AG04449 (cell line): Measurements from ENCODE around the gene KRTAP10-4.
"Not testable (repeated sequence)": the region's sequence is repeated elsewhere in the genome, so short reads cannot be mapped to it uniquely, and the experiment has no call there.

Source experiments
- CTCF ChIA-PET: fragments of 350-600 bp; formaldehyde crosslinking; extraction: SDS; loops from one replicate; lab custom pipeline; 2021; ENCODE audit warnings: antibody characterized with exemption; lab: Yijun Ruan, JAX
- POLR2A ChIA-PET: fragments of 400-600, 350-600 bp; formaldehyde crosslinking; extraction: SDS; loops from one replicate; lab custom pipeline; 2020; ENCODE audit warnings: antibody characterized with exemption, inconsistent platforms; lab: Yijun Ruan, JAX
- DNase-seq: peaks from one replicate; pipeline ENCODE4 v3.0.0-alpha.2; 2010; ENCODE audit warnings: low read depth, low spot score
- H3K4me3 ChIP-seq: 2 replicates; pipeline ENCODE4 v1.5.1; 2011; ENCODE audit warnings: low read depth, mild to moderate bottlenecking, control low read depth, low read length
- CTCF ChIP-seq: IDR thresholded peaks from one replicate; pipeline ENCODE4 v1.5.1; 2011; ENCODE audit warnings: mild to moderate bottlenecking, moderate library complexity, low read length, control low read depth, inconsistent platforms; ENCODE audit not compliant: insufficient read depth; ENCODE audit errors: missing control alignments

KRTAP10-4 gene

GRCh38 chr21:44573630-44574456 lies at the start of gene KRTAP10-4:
TSS of gene KRTAP10-4 (plus strand) at chr21:44573729. CDS start at chr21:44573759, 30 bp downstream.
- CTCF ChIA-PET, H3K4me3 ChIP-seq, DNase-seq: not testable (repeated sequence)
- POLR2A ChIA-PET: interaction anchor here (0.7 kb wide), 1 partner anchor 19 kb away, joined by 3 read pairs; the partner anchor contains the start of gene KRTAP10-6

GRCh38 chr21:44524414-44525371 lies 48.8 kb upstream of the KRTAP10-4 start:
- ChIA-PET CTCF (no interaction called here), POLR2A (no interaction called here)
- DNase-seq: no peak
- TF ChIP-seq CTCF: no peak
- no peak overlapping the region for H3K4me3 ChIP-seq

- no peak for TF ChIP-seq CTCF
- CTCF ChIA-PET: no interaction called here
- H3K4me3 ChIP-seq: no peak overlapping the region
- POLR2A ChIA-PET: no interaction called here
- DNase-seq: no peak
These were observed 48.0 kb upstream of the KRTAP10-4 start for GRCh38 chr21:44525391-44526095.

GRCh38 chr21:44526096-44526997 lies 47.2 kb upstream of the KRTAP10-4 start:
- TF ChIP-seq CTCF: no peak
- CTCF ChIA-PET: no interaction called here
- no peak overlapping the region for H3K4me3 ChIP-seq
- POLR2A ChIA-PET: no interaction called here
- no peak for DNase-seq

- CTCF ChIA-PET: no interaction called here
- no peak overlapping the region for H3K4me3 ChIP-seq
- no peak for DNase-seq
- POLR2A ChIA-PET: no interaction called here
- TF ChIP-seq CTCF: no peak
These were observed 46.2 kb upstream of the KRTAP10-4 start for GRCh38 chr21:44527156-44527982.
